Astrocyte (in vitro differentiated cells and primary cell): ENCODE data around the gene GIMAP8.

ENCODE experiments used
- EZH2 ChIP-seq: IDR thresholded peaks from 2 replicates; pipeline ENCODE4 v1.6.1; 2012; ENCODE audit warnings: mild to moderate bottlenecking, low read length, inconsistent platforms; ENCODE audit not compliant: insufficient read depth
- TF ChIP-seq, protein P1 (sequence below): IDR thresholded peaks from 2 replicates; pipeline ENCODE4 v1.5.1; 2011; ENCODE audit warnings: low read depth, mild to moderate bottlenecking, inconsistent platforms, low read length, moderate library complexity; ENCODE audit not compliant: insufficient read depth

DNA sequence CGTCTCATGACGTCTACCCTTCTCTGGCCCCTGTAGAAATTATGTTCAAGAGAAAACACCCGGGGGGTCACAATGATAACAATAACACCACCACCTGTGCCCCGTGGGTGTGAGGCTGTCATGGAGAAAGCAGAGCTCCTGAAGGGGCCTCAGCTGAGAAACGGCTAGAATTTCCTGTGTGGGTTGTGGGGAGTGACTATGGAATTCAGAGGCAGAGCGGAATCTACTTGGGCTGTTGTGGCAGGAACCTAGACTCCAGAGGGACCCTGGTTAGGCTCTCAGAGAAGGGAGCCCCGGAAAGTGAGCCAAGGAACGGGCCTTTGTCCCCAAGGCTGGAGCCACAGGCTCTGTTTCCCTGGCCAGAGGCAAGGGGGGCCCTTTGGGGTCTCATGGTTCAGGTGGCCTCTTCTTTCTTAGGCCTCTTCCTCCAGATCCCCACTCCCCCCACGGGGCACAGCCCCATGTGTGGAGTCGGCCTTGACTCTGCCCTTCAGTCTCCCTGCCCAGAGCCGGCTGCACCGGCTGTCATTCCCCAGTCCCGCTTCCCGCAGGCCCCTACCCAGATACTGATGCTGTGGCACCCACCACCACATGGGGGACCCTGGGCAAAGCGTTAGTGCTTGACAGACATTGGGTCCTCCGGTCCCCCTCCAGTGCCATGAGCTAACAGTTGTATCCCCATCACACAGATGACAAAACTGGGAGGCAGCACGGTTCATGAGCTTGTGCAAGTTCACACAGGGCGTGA is 6.5 kb upstream of the GIMAP8 start:
- TF ChIP-seq, protein P1, sequence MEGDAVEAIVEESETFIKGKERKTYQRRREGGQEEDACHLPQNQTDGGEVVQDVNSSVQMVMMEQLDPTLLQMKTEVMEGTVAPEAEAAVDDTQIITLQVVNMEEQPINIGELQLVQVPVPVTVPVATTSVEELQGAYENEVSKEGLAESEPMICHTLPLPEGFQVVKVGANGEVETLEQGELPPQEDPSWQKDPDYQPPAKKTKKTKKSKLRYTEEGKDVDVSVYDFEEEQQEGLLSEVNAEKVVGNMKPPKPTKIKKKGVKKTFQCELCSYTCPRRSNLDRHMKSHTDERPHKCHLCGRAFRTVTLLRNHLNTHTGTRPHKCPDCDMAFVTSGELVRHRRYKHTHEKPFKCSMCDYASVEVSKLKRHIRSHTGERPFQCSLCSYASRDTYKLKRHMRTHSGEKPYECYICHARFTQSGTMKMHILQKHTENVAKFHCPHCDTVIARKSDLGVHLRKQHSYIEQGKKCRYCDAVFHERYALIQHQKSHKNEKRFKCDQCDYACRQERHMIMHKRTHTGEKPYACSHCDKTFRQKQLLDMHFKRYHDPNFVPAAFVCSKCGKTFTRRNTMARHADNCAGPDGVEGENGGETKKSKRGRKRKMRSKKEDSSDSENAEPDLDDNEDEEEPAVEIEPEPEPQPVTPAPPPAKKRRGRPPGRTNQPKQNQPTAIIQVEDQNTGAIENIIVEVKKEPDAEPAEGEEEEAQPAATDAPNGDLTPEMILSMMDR = no peak
- no peak for TF ChIP-seq EZH2
